ENCODE measurements around the gene TAF4B. TPM values are rescaled to one million over a fixed set of nuclear protein-coding genes. Genes with fewer than 3 reads are reported as not detected.

The TAF4B gene
- total and polyA plus RNA-seq, 9 of the 15 experiments (the other 6 are each of a cell fraction or from before 2014, with no cell fraction given): 4.5 to 25.3 (median 20.5) TPM

GRCh38 chr18:26422472-26423162 is 196.4 kb downstream of the TAF4B start:
- Histone ChIP-seq H3K27ac (ENCODE audit: extremely low read depth, low read depth, low read length) (no peak overlapping the region), H3K9ac (ENCODE audit: insufficient read depth in 1 of 2, low read depth in 2 of 2, low read length in 2 of 2) (no peak overlapping the region), H3K27me3 (ENCODE audit: control insufficient read depth in 2 of 2, insufficient read depth in 2 of 2, low read length in 2 of 2) (peaks cover 4 to 25% of the 10 kb centered on the region in 2 experiments), H3K79me2 (ENCODE audit: control insufficient read depth, insufficient read depth, low read length) (no peaks in the 10 kb centered on the region), H3K9me3 (replicated peaks; ENCODE audit: control insufficient read depth, insufficient read depth, low read depth, low read length) (no peaks in the 10 kb centered on the region), H4K20me1 (replicated peaks; ENCODE audit: control insufficient read depth, insufficient read depth, low read length) (no peaks in the 10 kb centered on the region), H3K4me2 (ENCODE audit: insufficient read depth, low read length) (no peak overlapping the region), H3K36me3 (ENCODE audit: control insufficient read depth, insufficient read depth, low read length) (no peaks in the 10 kb centered on the region), H3K4me3 (no peak overlapping the region), H2AFZ (ENCODE audit: low read depth, low read length) (no peak overlapping the region), H3K9me1 (ENCODE audit: control insufficient read depth, insufficient read depth, low read length) (no peaks in the 10 kb centered on the region), H3K4me1 (replicated peaks in 1 of 2; ENCODE audit: control insufficient read depth in 2 of 2, insufficient read depth in 2 of 2, low read length in 2 of 2) (no peaks in the 10 kb centered on the region)
- TF ChIP-seq GATA2 (CRISPR knock-in tag; IDR thresholded peaks at IDR 0.05) (no peak), TEAD1 (CRISPR knock-in tag; IDR thresholded peaks at IDR 0.05) (no peak), BDP1 (IDR thresholded peaks at IDR 0.05; ENCODE audit: insufficient read depth, insufficient read length) (no peak), ZNF280A (IDR thresholded peaks at IDR 0.05; ENCODE audit: low read depth, partially characterized antibody) (no peak), ZKSCAN1 (IDR thresholded peaks at IDR 0.05; ENCODE audit: low read depth, low read length) (no peak), ZBED1 (IDR thresholded peaks at IDR 0.05) (no peak), ZFP1 (CRISPR knock-in tag; IDR thresholded peaks at IDR 0.05) (no peak), CC2D1A (IDR thresholded peaks at IDR 0.05) (no peak), HSF4 (CRISPR knock-in tag; IDR thresholded peaks at IDR 0.05; ENCODE audit: borderline replicate concordance) (no peak), RUNX1 (IDR thresholded peaks at IDR 0.05; ENCODE audit: low read depth) (no peak), HNRNPK (IDR thresholded peaks at IDR 0.05; ENCODE audit: low read depth, low read length, poor library complexity, severe bottlenecking) (no peak), THAP7 (CRISPR knock-in tag; IDR thresholded peaks at IDR 0.05) (no peak), EP300 (IDR thresholded peaks at IDR 0.05; ENCODE audit: low read length) (no peak), ASH1L (IDR thresholded peaks at IDR 0.05; ENCODE audit: borderline replicate concordance, low read depth, partially characterized antibody) (no peak), RFX7 (CRISPR knock-in tag; IDR thresholded peaks at IDR 0.05) (no peak), ZNF274 (IDR thresholded peaks at IDR 0.05; ENCODE audit: borderline replicate concordance, low read depth, low read length) (no peak), TCF15 (CRISPR knock-in tag; IDR thresholded peaks at IDR 0.05) (no peak), POLR2AphosphoS5 (IDR thresholded peaks at IDR 0.05; ENCODE audit: control insufficient read depth, insufficient read depth, low read depth, low read length) (no peak)
- BruUV-seq (replicated peaks): no TSS peak
- in situ Hi-C loops (cut with MboI): no loop called here
- FAIRE-seq (no peak), DNase-seq (ENCODE audit: extremely low read depth in 1 of 4, low spot score in 3 of 4) (no peak), ATAC-seq (no peak)
- ChIA-PET CTCF (ENCODE audit: low intra/inter-chr PET ratio) (no interaction called here), POLR2A (interaction anchor here (0.9 kb wide), 1 partner anchor 17 kb away, joined by 3 read pairs; no protein-coding TSS in a partner anchor)
- WGBS (ENCODE audit: insufficient coverage, low coverage, missing lambda C conversion rate): 0% methylated on average over 6 of the region's 6 CpGs
- intact Hi-C loops (cut with micrococcal nuclease): no loop called here
